PFSK-1 (cell line): ENCODE data around the gene HNRNPAB.

Source experiments
- POLR2AphosphoS5 ChIP-seq: IDR thresholded peaks from 2 replicates; pipeline ENCODE4 v1.6.1; 2012; ENCODE audit warnings: low read depth, mild to moderate bottlenecking, control low read depth, low read length, moderate library complexity
- SIN3A ChIP-seq: IDR thresholded peaks from 2 replicates; pipeline ENCODE4 v1.6.1; 2012; ENCODE audit warnings: mild to moderate bottlenecking, low read length, moderate library complexity, borderline replicate concordance; ENCODE audit not compliant: insufficient read depth
- TAF1 ChIP-seq: IDR thresholded peaks from 2 replicates; pipeline ENCODE4 v1.6.1; 2012; ENCODE audit warnings: low read length, control low read depth, borderline replicate concordance; ENCODE audit not compliant: insufficient read depth

GRCh38 chr5:178234750-178235587 lies 30.6 kb downstream of the HNRNPAB start:
- TF ChIP-seq SIN3A (no peak), POLR2AphosphoS5 (no peak), TAF1 (no peak)
